Non-pigmented ciliary epithelial cell (primary cell): ENCODE data around the gene GFRA4.
"Not testable (repeated sequence)": the region's sequence is repeated elsewhere in the genome, so short reads cannot be mapped to it uniquely, and the experiment has no call there.

ENCODE experiments used
- DNase-seq: peaks from one replicate; pipeline ENCODE4 v3.0.0-alpha.2; 2010; ENCODE audit warnings: low read depth

Gene GFRA4

GRCh38 chr20:3615171-3615840 is 47.9 kb downstream of the GFRA4 start:
- not testable (repeated sequence) for DNase-seq

- DNase-seq = no peak
Measured at GRCh38 chr20:3614466-3614865, 48.7 kb downstream of the GFRA4 start.

DNA sequence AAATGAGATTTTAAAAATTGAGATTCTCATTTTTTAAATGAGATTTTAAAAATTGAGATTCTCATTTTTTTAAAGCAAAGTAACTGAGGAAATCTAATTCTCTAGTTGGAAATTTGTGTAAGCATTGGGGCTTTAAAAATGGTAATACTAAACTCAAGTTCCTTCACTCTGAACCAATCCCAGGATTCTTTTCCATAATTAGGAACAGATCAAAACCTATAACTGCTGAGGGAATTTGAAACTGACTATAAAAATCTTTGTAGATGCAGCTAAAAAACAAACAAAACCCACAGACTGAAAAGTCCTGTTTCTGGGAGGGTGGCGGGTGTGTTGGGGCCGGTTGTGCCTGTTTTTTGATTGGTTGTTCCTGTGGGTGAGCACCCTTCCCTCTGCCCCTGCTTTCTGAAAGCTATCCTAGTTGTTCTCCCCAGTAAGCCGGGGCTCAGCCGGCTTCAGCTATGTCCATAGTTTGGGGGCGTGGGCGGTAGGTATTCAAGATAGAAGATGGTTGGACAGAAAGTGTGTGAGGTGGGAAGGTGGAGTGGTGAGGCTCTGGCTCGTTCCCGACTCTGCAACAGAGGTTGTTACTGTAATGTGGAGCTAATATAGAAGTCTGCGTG is 49.3 kb downstream of the GFRA4 start:
- DNase-seq = no peak

GRCh38 chr20:3612795-3613572 is 50.2 kb downstream of the GFRA4 start:
- DNase-seq = no peak

- DNase-seq = no peak
Measured at GRCh38 chr20:3611901-3612300, 51.3 kb downstream of the GFRA4 start.
